Neural progenitor cell (in vitro differentiated cells): Measurements from ENCODE around the gene PPP1R16B. TPM values are rescaled to one million over a fixed set of nuclear protein-coding genes. Genes with fewer than 3 reads are reported as not detected.

Experiments
- DNase-seq: peaks from one replicate; pipeline ENCODE4 v3.0.0-alpha.2; 2016; ENCODE audit warnings: low spot score
- H2AFZ ChIP-seq: fragments of 200-600 bp; sonication (generic); replicated peaks from 2 replicates; pipeline ENCODE4 v1.6.1; 2016; ENCODE audit warnings: antibody characterized with exemption
- H3F3A ChIP-seq: fragments of 200-600 bp; sonication (generic); 2 replicates; pipeline ENCODE4 v1.6.1; 2016; ENCODE audit warnings: antibody characterized with exemption, low read depth
- H3K27ac ChIP-seq: fragments of 200-600 bp; sonication (generic); 2 replicates; pipeline ENCODE4 v1.5.1; 2016; ENCODE audit warnings: mild to moderate bottlenecking
- H3K27me3 ChIP-seq: fragments of 200-600 bp; sonication (generic); 2 replicates; pipeline ENCODE4 v1.6.1; 2016; ENCODE audit warnings: mild to moderate bottlenecking, moderate library complexity
- H3K36me3 ChIP-seq: fragments of 200-600 bp; sonication (generic); 2 replicates; pipeline ENCODE4 v1.5.1; 2016
- H3K4me1 ChIP-seq: fragments of 200-600 bp; sonication (generic); 2 replicates; pipeline ENCODE4 v1.6.1; 2016; ENCODE audit warnings: mixed run types
- H3K4me2 ChIP-seq: fragments of 200-600 bp; sonication (generic); 2 replicates; pipeline ENCODE4 v1.6.1; 2016
- H3K4me3 ChIP-seq: fragments of 200-600 bp; sonication (generic); 2 replicates; pipeline ENCODE4 v1.5.1; 2016
- H3K79me2 ChIP-seq: fragments of 200-600 bp; sonication (generic); 2 replicates; pipeline ENCODE4 v1.6.1; 2016; ENCODE audit warnings: low read depth
- H3K9ac ChIP-seq: fragments of 200-600 bp; sonication (generic); 2 replicates; pipeline ENCODE4 v1.6.1; 2016
- H3K9me3 ChIP-seq: fragments of 200-600 bp; sonication (generic); 2 replicates; pipeline ENCODE4 v1.5.1; 2016; ENCODE audit warnings: low read depth
- H4K20me1 ChIP-seq: fragments of 200-600 bp; sonication (generic); 2 replicates; pipeline ENCODE4 v1.6.1; 2016; ENCODE audit warnings: low read depth
- H3K27ac Mint-ChIP-seq: 3 replicates; pipeline ENCODE4 v1.8.0; 2021; ENCODE audit warnings: mixed read lengths
- H3K27me3 Mint-ChIP-seq: 2 replicates; pipeline ENCODE4 v1.8.0; 2022; ENCODE audit warnings: low read depth, mild to moderate bottlenecking, inconsistent platforms, moderate library complexity, mixed read lengths; ENCODE audit not compliant: insufficient read depth
- H3K36me3 Mint-ChIP-seq: 3 replicates; pipeline ENCODE4 v1.8.0; 2021; ENCODE audit warnings: mixed read lengths
- H3K4me1 Mint-ChIP-seq: 3 replicates; pipeline ENCODE4 v1.8.0; 2021; ENCODE audit warnings: mixed read lengths
- H3K4me3 Mint-ChIP-seq: 3 replicates; pipeline ENCODE4 v1.8.0; 2021; ENCODE audit warnings: mild to moderate bottlenecking, moderate library complexity, mixed read lengths
- H3K9me3 Mint-ChIP-seq: 3 replicates; pipeline ENCODE4 v1.8.0; 2020; ENCODE audit warnings: mixed read lengths
- CTCF ChIP-seq: fragments of 200-600 bp; sonication (generic); IDR thresholded peaks from 2 replicates; pipeline ENCODE4 v1.5.1; 2017; ENCODE audit warnings: antibody characterized with exemption, mild to moderate bottlenecking
- EZH2 ChIP-seq: fragments of 200-600 bp; sonication (generic); IDR thresholded peaks from 2 replicates; pipeline ENCODE4 v1.6.1; 2017; ENCODE audit warnings: antibody characterized with exemption, mild to moderate bottlenecking, moderate library complexity
- EZH2phosphoT487 ChIP-seq: fragments of 200-600 bp; sonication (generic); IDR thresholded peaks from 2 replicates; pipeline ENCODE4 v1.6.1; 2017; ENCODE audit warnings: antibody characterized with exemption
- total RNA-seq: library from RNA; depleted of rRNA; stranded (reverse); fragments of >200 nt; gene quantifications from 2 replicates; pipeline ENCODE4 v1.2.3, GENCODE V29; 2015; ENCODE audit warnings: low replicate concordance

PPP1R16B gene
- total RNA-seq, 1 donor from 2014 or later: 0.95 TPM

GRCh38 chr20:38920851-38921250 lies 115.4 kb downstream of the PPP1R16B start:
- peaks cover 2% of the 10 kb centered on the region for H3K27me3 Mint-ChIP-seq
- no peaks in the 10 kb centered on the region for H3K79me2 ChIP-seq
- TF ChIP-seq EZH2 (no peak), EZH2phosphoT487 (no peak), CTCF (no peak)
- H3K36me3 ChIP-seq: no peaks in the 10 kb centered on the region
- H3K4me3 Mint-ChIP-seq: no peak overlapping the region
- H3K4me1 Mint-ChIP-seq: peaks cover 12% of the 10 kb centered on the region
- no peaks in the 10 kb centered on the region for H3K27me3 ChIP-seq
- no peak overlapping the region for H3K4me2 ChIP-seq
- no peak overlapping the region for H3K27ac ChIP-seq
- DNase-seq: no peak
- H3K27ac Mint-ChIP-seq: no peak overlapping the region
- peaks cover 11% of the 10 kb centered on the region for H3K4me1 ChIP-seq
- H3K9me3 Mint-ChIP-seq: no peaks in the 10 kb centered on the region
- H2AFZ ChIP-seq: no peak overlapping the region
- H3K4me3 ChIP-seq: no peak overlapping the region
- H3K9me3 ChIP-seq: no peaks in the 10 kb centered on the region
- no peak overlapping the region for H3K9ac ChIP-seq
- H4K20me1 ChIP-seq: peaks cover 3% of the 10 kb centered on the region
- H3K36me3 Mint-ChIP-seq: no peaks in the 10 kb centered on the region
- peaks cover 11% of the 10 kb centered on the region for H3F3A ChIP-seq

- no peak overlapping the region for H3K9ac ChIP-seq
- no peak overlapping the region for H3K27ac ChIP-seq
- Mint-ChIP-seq H3K36me3 (peaks cover 8% of the 10 kb centered on the region), H3K4me3 (peak overlapping the region; percentile 15), H3K9me3 (no peaks in the 10 kb centered on the region), H3K4me1 (peaks cover 23% of the 10 kb centered on the region), H3K27me3 (peaks cover 5% of the 10 kb centered on the region), H3K27ac (peak overlapping the region; percentile 14)
- H3K36me3 ChIP-seq: no peaks in the 10 kb centered on the region
- H2AFZ ChIP-seq: no peak overlapping the region
- no peak overlapping the region for H3K4me2 ChIP-seq
- TF ChIP-seq EZH2: no peak
- TF ChIP-seq CTCF: no peak
- TF ChIP-seq EZH2phosphoT487: no peak
- H3K27me3 ChIP-seq: no peaks in the 10 kb centered on the region
- H3F3A ChIP-seq: peaks cover 9% of the 10 kb centered on the region
- peaks cover 33% of the 10 kb centered on the region for H3K79me2 ChIP-seq
- peaks cover 29% of the 10 kb centered on the region for H4K20me1 ChIP-seq
- no peak overlapping the region for H3K4me3 ChIP-seq
- H3K9me3 ChIP-seq: no peaks in the 10 kb centered on the region
- H3K4me1 ChIP-seq: peaks cover 17% of the 10 kb centered on the region
- DNase-seq: no peak
Measured at GRCh38 chr20:38924718-38925117, 119.2 kb downstream of the PPP1R16B start.

- DNase-seq: peak; percentile 98
- H3K36me3 ChIP-seq: no peaks in the 10 kb centered on the region
- peaks cover 13% of the 10 kb centered on the region for H3F3A ChIP-seq
- no peaks in the 10 kb centered on the region for H3K9me3 ChIP-seq
- peak within 1 kb of the TSS; percentile 73 for H3K9ac ChIP-seq
- H3K4me2 ChIP-seq: peak within 1 kb of the TSS; percentile 96
- H3K27me3 ChIP-seq: no peaks in the 10 kb centered on the region
- H3K36me3 Mint-ChIP-seq: peaks cover 13% of the 10 kb centered on the region
- peak within 1 kb of the TSS; percentile 83 for H3K4me3 ChIP-seq
- peaks cover 50% of the 10 kb centered on the region for H3K79me2 ChIP-seq
- H3K27ac Mint-ChIP-seq: peak within 1 kb of the TSS; percentile 66
- peaks cover 28% of the 10 kb centered on the region for H3K4me1 Mint-ChIP-seq
- H2AFZ ChIP-seq: peak within 1 kb of the TSS; percentile 32
- TF ChIP-seq EZH2phosphoT487 (no peak), CTCF (no peak), EZH2 (peak; percentile 26)
- peaks cover 5% of the 10 kb centered on the region for H3K27me3 Mint-ChIP-seq
- H3K27ac ChIP-seq: no peak within 1 kb of the TSS
- H4K20me1 ChIP-seq: peaks cover 45% of the 10 kb centered on the region
- no peaks in the 10 kb centered on the region for H3K9me3 Mint-ChIP-seq
- peak within 1 kb of the TSS; percentile 95 for H3K4me3 Mint-ChIP-seq
- peaks cover 17% of the 10 kb centered on the region for H3K4me1 ChIP-seq
Measured at GRCh38 chr20:38926142-38926933, 120.8 kb downstream of the PPP1R16B start, which contains the start of gene FAM83D. Gene FAM83D (plus strand): TSS chr20:38926417. CDS start chr20:38926443, 26 bp downstream.
